H9 (cell line): ENCODE measurements around the gene TMEM150B. TPM values are rescaled to one million over a fixed set of nuclear protein-coding genes. Genes with fewer than 3 reads are reported as not detected.

Source experiments
- DNase-seq: peaks from one replicate; pipeline ENCODE4 v3.0.0-alpha.2; 2017
- H2AFZ ChIP-seq: one replicate; pipeline ENCODE4 v1.6.1; 2013; ENCODE audit warnings: mild to moderate bottlenecking, low read length, control low read depth, moderate library complexity
- H2AK5ac ChIP-seq: 2 replicates; pipeline ENCODE4 v1.6.1; 2013; ENCODE audit warnings: low read length, control low read depth, mixed read lengths; ENCODE audit not compliant: insufficient read length
- H2BK120ac ChIP-seq: one replicate; pipeline ENCODE4 v1.6.1; 2013; ENCODE audit warnings: low read depth, mild to moderate bottlenecking, low read length, control low read depth, inconsistent platforms; ENCODE audit not compliant: poor library complexity, severe bottlenecking
- H2BK12ac ChIP-seq: 2 replicates; pipeline ENCODE4 v1.6.1; 2013; ENCODE audit warnings: low read length, control low read depth, mixed read lengths, low read depth; ENCODE audit not compliant: insufficient read length
- H2BK15ac ChIP-seq: 2 replicates; pipeline ENCODE4 v1.6.1; 2013; ENCODE audit warnings: low read depth, low read length, control low read depth
- H2BK20ac ChIP-seq: one replicate; pipeline ENCODE4 v1.6.1; 2013; ENCODE audit warnings: low read depth, mild to moderate bottlenecking, low read length, control low read depth, inconsistent platforms; ENCODE audit not compliant: poor library complexity, severe bottlenecking
- H2BK5ac ChIP-seq: 2 replicates; pipeline ENCODE4 v1.6.1; 2013; ENCODE audit warnings: low read length, control low read depth, mixed read lengths; ENCODE audit not compliant: insufficient read length
- H3K14ac ChIP-seq: 2 replicates; pipeline ENCODE4 v1.6.1; 2013; ENCODE audit warnings: low read length, control low read depth; ENCODE audit not compliant: insufficient read depth
- H3K18ac ChIP-seq: 2 replicates; pipeline ENCODE4 v1.6.1; 2013; ENCODE audit warnings: low read depth, mild to moderate bottlenecking, mixed read lengths, low read length, control low read depth; ENCODE audit not compliant: insufficient read length
- H3K23ac ChIP-seq: 2 replicates; pipeline ENCODE4 v1.6.1; 2013; ENCODE audit warnings: low read length, control low read depth, mixed read lengths, low read depth; ENCODE audit not compliant: insufficient read length
- H3K23me2 ChIP-seq: 2 replicates; pipeline ENCODE4 v1.6.1; 2013; ENCODE audit warnings: low read depth, mild to moderate bottlenecking, mixed read lengths, low read length, control low read depth; ENCODE audit not compliant: insufficient read length, poor library complexity, severe bottlenecking
- H3K27ac ChIP-seq: 2 replicates; pipeline ENCODE4 v1.5.1; 2013; ENCODE audit warnings: low read length, control low read depth, mixed read lengths, low read depth; ENCODE audit not compliant: insufficient read length
- H3K27me3 ChIP-seq: 2 replicates; pipeline ENCODE4 v1.6.1; 2013; ENCODE audit warnings: low read length, control low read depth, inconsistent platforms; ENCODE audit not compliant: insufficient read depth
- H3K4ac ChIP-seq: 2 replicates; pipeline ENCODE4 v1.6.1; 2013; ENCODE audit warnings: low read depth, mild to moderate bottlenecking, control low read depth, inconsistent platforms, low read length, moderate library complexity
- H3K4me1 ChIP-seq: 2 replicates; pipeline ENCODE4 v1.6.1; 2013; ENCODE audit warnings: low read length, control low read depth, inconsistent platforms; ENCODE audit not compliant: insufficient read depth
- H3K4me2 ChIP-seq: 2 replicates; pipeline ENCODE4 v1.6.1; 2013; ENCODE audit warnings: low read length, control low read depth, mixed read lengths; ENCODE audit not compliant: insufficient read length, insufficient read depth
- H3K56ac ChIP-seq: 2 replicates; pipeline ENCODE4 v1.6.1; 2013; ENCODE audit warnings: low read depth, mild to moderate bottlenecking, mixed read lengths, low read length, control low read depth; ENCODE audit not compliant: insufficient read length
- H3K79me1 ChIP-seq: 2 replicates; pipeline ENCODE4 v1.6.1; 2013; ENCODE audit warnings: low read depth, mild to moderate bottlenecking, moderate library complexity, low read length, control low read depth, inconsistent platforms; ENCODE audit not compliant: insufficient read depth, poor library complexity, severe bottlenecking
- H3K79me2 ChIP-seq: 2 replicates; pipeline ENCODE4 v1.6.1; 2013; ENCODE audit warnings: low read length, control low read depth, inconsistent platforms; ENCODE audit not compliant: insufficient read depth
- H3K9ac ChIP-seq: 2 replicates; pipeline ENCODE4 v1.6.1; 2013; ENCODE audit warnings: low read length, control low read depth, mixed read lengths; ENCODE audit not compliant: insufficient read length; ENCODE audit errors: extremely low read depth
- H3K9me3 ChIP-seq: one replicate; pipeline ENCODE4 v1.6.1; 2013; ENCODE audit warnings: low read depth, low read length, inconsistent platforms; ENCODE audit not compliant: control insufficient read depth
- H3T11ph ChIP-seq: one replicate; pipeline ENCODE4 v1.6.1; 2013; ENCODE audit warnings: mild to moderate bottlenecking, low read length, control low read depth, inconsistent platforms
- H4K20me1 ChIP-seq: one replicate; pipeline ENCODE4 v1.6.1; 2013; ENCODE audit not compliant: control insufficient read depth, insufficient read length, insufficient read depth
- H4K5ac ChIP-seq: 2 replicates; pipeline ENCODE4 v1.6.1; 2013; ENCODE audit warnings: low read depth, mild to moderate bottlenecking, mixed read lengths, low read length, control low read depth; ENCODE audit not compliant: insufficient read length
- H4K8ac ChIP-seq: replicated peaks from 2 replicates; pipeline ENCODE4 v1.6.1; 2013; ENCODE audit warnings: low read length, control low read depth, mixed read lengths, low read depth; ENCODE audit not compliant: insufficient read length
- H4K91ac ChIP-seq: 2 replicates; pipeline ENCODE4 v1.6.1; 2013; ENCODE audit warnings: low read depth, mild to moderate bottlenecking, moderate library complexity, mixed read lengths, low read length, control low read depth; ENCODE audit not compliant: insufficient read length
- H3K27ac Mint-ChIP-seq, 3 experiments: 2 replicates in 2 of 3; 3 replicates in 1 of 3; pipeline ENCODE4 v1.8.0; 2020 to 2021; ENCODE audit warnings: mixed read lengths in 3 of 3, mild to moderate bottlenecking in 1 of 3, moderate library complexity in 1 of 3
- H3K27me3 Mint-ChIP-seq: 2 replicates; pipeline ENCODE4 v1.8.0; 2021; ENCODE audit warnings: low read depth, mild to moderate bottlenecking, moderate library complexity, mixed read lengths
- H3K36me3 Mint-ChIP-seq, 3 experiments: 2 replicates in 2 of 3; 3 replicates in 1 of 3; pipeline ENCODE4 v1.8.0; 2020 to 2021; ENCODE audit warnings: low read depth in 3 of 3, mixed read lengths in 3 of 3; ENCODE audit not compliant: insufficient read depth in 1 of 3
- H3K4me1 Mint-ChIP-seq, 2 experiments: 2 replicates each; pipeline ENCODE4 v1.8.0; 2020; ENCODE audit warnings: mixed read lengths in 2 of 2
- H3K4me3 Mint-ChIP-seq, 2 experiments: 2 replicates in 1 of 2; 3 replicates in 1 of 2; pipeline ENCODE4 v1.8.0; 2020 to 2021; ENCODE audit warnings: mild to moderate bottlenecking in 2 of 2, mixed read lengths in 2 of 2, moderate library complexity in 1 of 2
- H3K9me3 Mint-ChIP-seq, 2 experiments: 2 replicates in 1 of 2; 3 replicates in 1 of 2; pipeline ENCODE4 v1.8.0; 2020; ENCODE audit warnings: mild to moderate bottlenecking in 2 of 2, mixed read lengths in 2 of 2, moderate library complexity in 1 of 2
- CTCF ChIP-seq: fragments of 200-600 bp; sonication (generic); conservative IDR thresholded peaks from 3 replicates; pipeline ENCODE4 v1.8.0; 2021; ENCODE audit warnings: antibody characterized with exemption, mild to moderate bottlenecking
- WGBS: extraction: QIAGEN DNeasy Blood & Tissue Kit; methylation state at CpG from one replicate; pipeline ENCODE4 v1.1.7; 2013; ENCODE audit warnings: missing lambda C conversion rate, low lambda C conversion rate, mixed read lengths; ENCODE audit not compliant: insufficient read length; ENCODE audit errors: extremely low coverage; 5-methylcytosine and 5-hydroxymethylcytosine counted together
- total RNA-seq: library from RNA; stranded (reverse); gene quantifications from 2 replicates; pipeline ENCODE4 v1.2.1, GENCODE V29; 2021

Gene TMEM150B
- total RNA-seq, 1 experiment from 2014 or later, result 0.63 TPM

- no peak overlapping the region for H2BK20ac ChIP-seq
- no peaks in the 10 kb centered on the region; the same call in 1 of the 2 replicates for H3K27me3 ChIP-seq
- H2BK15ac ChIP-seq, result no peak overlapping the region
- no peaks in the 10 kb centered on the region for H3K23me2 ChIP-seq
- H3K4me1 Mint-ChIP-seq, result peaks cover 21 to 36% of the 10 kb centered on the region in 2 experiments
- no peak overlapping the region for H3K18ac ChIP-seq
- H3K27ac ChIP-seq, result no peak overlapping the region
- no peak overlapping the region for H2BK5ac ChIP-seq
- no peak overlapping the region for H3K23ac ChIP-seq
- H3K4me2 ChIP-seq, result no peak overlapping the region
- no peak overlapping the region for H3K4me3 Mint-ChIP-seq
- no peak overlapping the region for H2AFZ ChIP-seq
- no peaks in the 10 kb centered on the region for H3K79me2 ChIP-seq
- H4K8ac ChIP-seq, result no peak overlapping the region
- no peaks in the 10 kb centered on the region for H4K20me1 ChIP-seq
- H4K91ac ChIP-seq, result no peak overlapping the region
- no peak overlapping the region for H3T11ph ChIP-seq
- H3K4ac ChIP-seq, result no peak overlapping the region
- no peak overlapping the region for H2BK12ac ChIP-seq
- WGBS, result no CpG with 5 or more reads among the region's 12 CpGs
- peak; percentile 33 for DNase-seq
- no peak overlapping the region for H2BK120ac ChIP-seq
- no peak for TF ChIP-seq CTCF
- H3K4me1 ChIP-seq, result no peaks in the 10 kb centered on the region
- no peak overlapping the region for H3K14ac ChIP-seq
- no peaks in the 10 kb centered on the region for H3K9me3 ChIP-seq
- no peaks in the 10 kb centered on the region for H3K79me1 ChIP-seq
- H3K56ac ChIP-seq, result no peak overlapping the region
- no peaks in the 10 kb centered on the region for H3K36me3 Mint-ChIP-seq
- H2AK5ac ChIP-seq, result no peak overlapping the region
- no peak overlapping the region for H3K9ac ChIP-seq
- peaks cover 24% of the 10 kb centered on the region for H3K27me3 Mint-ChIP-seq
- H4K5ac ChIP-seq, result no peak overlapping the region
- H3K9me3 Mint-ChIP-seq, result no peaks in the 10 kb centered on the region; a peak in 1 of 5 replicates
- no peak overlapping the region for H3K27ac Mint-ChIP-seq
Observed at GRCh38 chr19:55322204-55322885, 2.8 kb downstream of the TMEM150B start.
